Trophoblast cell (in vitro differentiated cells and primary cell): ENCODE data around the gene MTMR6.
A peak's percentile ranks its signal among the peaks of the same experiment; 100 is the strongest.

ENCODE experiments used
- DNase-seq, 2 donors: peaks; one replicate each; pipeline ENCODE4 v3.0.0-alpha.2; 2016
- H2AFZ ChIP-seq: 2 replicates; pipeline ENCODE4 v1.6.1; 2013; ENCODE audit warnings: low read length, moderate library complexity, mild to moderate bottlenecking; ENCODE audit not compliant: insufficient read depth, poor library complexity
- H2AK5ac ChIP-seq: 2 replicates; pipeline ENCODE4 v1.6.1; 2013; ENCODE audit warnings: mild to moderate bottlenecking, low read length
- H2BK120ac ChIP-seq: 2 replicates; pipeline ENCODE4 v1.6.1; 2013; ENCODE audit warnings: low read length, mild to moderate bottlenecking, moderate library complexity; ENCODE audit not compliant: insufficient read depth, poor library complexity
- H2BK12ac ChIP-seq: 2 replicates; pipeline ENCODE4 v1.6.1; 2013; ENCODE audit warnings: mild to moderate bottlenecking, low read length, moderate library complexity
- H2BK5ac ChIP-seq: 2 replicates; pipeline ENCODE4 v1.6.1; 2013; ENCODE audit warnings: low read length, low read depth, moderate library complexity, mild to moderate bottlenecking; ENCODE audit not compliant: poor library complexity
- H3K14ac ChIP-seq: 2 replicates; pipeline ENCODE4 v1.6.1; 2013; ENCODE audit warnings: mild to moderate bottlenecking, low read length
- H3K18ac ChIP-seq: 2 replicates; pipeline ENCODE4 v1.6.1; 2013; ENCODE audit warnings: mild to moderate bottlenecking, low read length
- H3K23ac ChIP-seq: 2 replicates; pipeline ENCODE4 v1.6.1; 2013; ENCODE audit warnings: low read length
- H3K27ac ChIP-seq: 2 replicates; pipeline ENCODE4 v1.5.1; 2013; ENCODE audit warnings: low read depth, mild to moderate bottlenecking, inconsistent platforms, low read length, moderate library complexity
- H3K27me3 ChIP-seq: 2 replicates; pipeline ENCODE4 v1.6.1; 2013; ENCODE audit warnings: inconsistent platforms, mild to moderate bottlenecking, low read length, moderate library complexity; ENCODE audit not compliant: insufficient read depth
- H3K36me3 ChIP-seq, 2 experiments: 1 replicate in 1 of 2; 2 replicates in 1 of 2; pipeline ENCODE4 v1.6.1; 2013; ENCODE audit warnings: low read length in 2 of 2, mild to moderate bottlenecking in 2 of 2, moderate library complexity in 1 of 2; ENCODE audit not compliant: insufficient read depth in 2 of 2, control insufficient read depth in 1 of 2
- H3K4ac ChIP-seq: 2 replicates; pipeline ENCODE4 v1.6.1; 2013; ENCODE audit warnings: low read depth, mild to moderate bottlenecking, low read length, moderate library complexity
- H3K4me1 ChIP-seq, 2 experiments: 1 replicate in 1 of 2; 2 replicates in 1 of 2; pipeline ENCODE4 v1.6.1; 2013; ENCODE audit warnings: low read length in 2 of 2, mild to moderate bottlenecking in 2 of 2, moderate library complexity in 1 of 2; ENCODE audit not compliant: insufficient read depth in 2 of 2, control insufficient read depth in 1 of 2
- H3K4me2 ChIP-seq: 2 replicates; pipeline ENCODE4 v1.6.1; 2013; ENCODE audit warnings: inconsistent platforms, mild to moderate bottlenecking, low read length, moderate library complexity
- H3K4me3 ChIP-seq: 2 replicates; pipeline ENCODE4 v1.5.1; 2013; ENCODE audit warnings: mild to moderate bottlenecking, low read depth, low read length, inconsistent platforms
- H3K79me1 ChIP-seq: one replicate; pipeline ENCODE4 v1.6.1; 2013; ENCODE audit warnings: low read length
- H3K79me2 ChIP-seq: 2 replicates; pipeline ENCODE4 v1.6.1; 2013; ENCODE audit warnings: low read length, mild to moderate bottlenecking; ENCODE audit not compliant: control insufficient read depth, insufficient read depth, poor library complexity
- H3K9ac ChIP-seq: 2 replicates; pipeline ENCODE4 v1.6.1; 2013; ENCODE audit warnings: mild to moderate bottlenecking, low read length
- H3K9me3 ChIP-seq: 2 replicates; pipeline ENCODE4 v1.6.1; 2013; ENCODE audit warnings: low read depth, mild to moderate bottlenecking, control low read depth, inconsistent platforms, low read length; ENCODE audit not compliant: insufficient read depth
- H4K12ac ChIP-seq: 2 replicates; pipeline ENCODE4 v1.6.1; 2013; ENCODE audit warnings: low read depth, mild to moderate bottlenecking, low read length, moderate library complexity
- H4K8ac ChIP-seq: 2 replicates; pipeline ENCODE4 v1.6.1; 2013; ENCODE audit warnings: low read depth, mild to moderate bottlenecking, low read length, moderate library complexity
- H4K91ac ChIP-seq: one replicate; pipeline ENCODE4 v1.6.1; 2013; ENCODE audit warnings: low read depth, mild to moderate bottlenecking, low read length, moderate library complexity
- WGBS: extraction: QIAGEN DNeasy Blood & Tissue Kit; methylation state at CpG from one replicate; pipeline ENCODE4 v1.1.7; 2013; ENCODE audit warnings: missing lambda C conversion rate; ENCODE audit not compliant: insufficient read length, insufficient coverage; ENCODE audit errors: extremely low coverage; 5-methylcytosine and 5-hydroxymethylcytosine counted together

Gene MTMR6

GRCh38 chr13:25233861-25234260, 53.4 kb downstream of the MTMR6 start:
- no peak overlapping the region for H2AK5ac ChIP-seq
- peaks cover 0 to 2% of the 10 kb centered on the region in 2 experiments for H3K4me1 ChIP-seq
- H4K91ac ChIP-seq, result no peak overlapping the region
- H2BK5ac ChIP-seq, result no peak overlapping the region
- no peak overlapping the region for H2AFZ ChIP-seq
- no peak for DNase-seq
- H3K14ac ChIP-seq, result no peak overlapping the region
- no peak overlapping the region for H3K18ac ChIP-seq
- H3K4ac ChIP-seq, result no peak overlapping the region
- no peak overlapping the region for H3K4me3 ChIP-seq
- no peak overlapping the region for H3K23ac ChIP-seq
- H2BK120ac ChIP-seq, result no peak overlapping the region
- no peak overlapping the region for H4K8ac ChIP-seq
- H4K12ac ChIP-seq, result no peak overlapping the region
- no peaks in the 10 kb centered on the region for H3K79me2 ChIP-seq
- no peak overlapping the region for H2BK12ac ChIP-seq
- no peaks in the 10 kb centered on the region for H3K79me1 ChIP-seq
- no peaks in the 10 kb centered on the region for H3K9me3 ChIP-seq
- no peaks in the 10 kb centered on the region for H3K36me3 ChIP-seq
- no peak overlapping the region for H3K4me2 ChIP-seq
- H3K27ac ChIP-seq, result no peak overlapping the region
- H3K9ac ChIP-seq, result no peak overlapping the region
- no peaks in the 10 kb centered on the region for H3K27me3 ChIP-seq
- no CpG with 5 or more reads among the region's 1 CpG for WGBS

- Histone ChIP-seq H3K4me1 (peaks cover 0 to 2% of the 10 kb centered on the region in 2 experiments), H3K4ac (no peak overlapping the region), H3K9ac (no peak overlapping the region), H2BK12ac (no peak overlapping the region), H3K79me2 (no peaks in the 10 kb centered on the region), H3K4me3 (no peak overlapping the region), H3K36me3 (no peaks in the 10 kb centered on the region), H2AK5ac (no peak overlapping the region), H2BK5ac (no peak overlapping the region), H3K27ac (no peak overlapping the region), H3K27me3 (no peaks in the 10 kb centered on the region), H3K9me3 (no peaks in the 10 kb centered on the region), H4K91ac (no peak overlapping the region), H2AFZ (no peak overlapping the region), H3K14ac (no peak overlapping the region), H4K8ac (no peak overlapping the region), H3K18ac (no peak overlapping the region), H3K4me2 (no peak overlapping the region), H3K79me1 (no peaks in the 10 kb centered on the region), H4K12ac (no peak overlapping the region), H3K23ac (no peak overlapping the region), H2BK120ac (no peak overlapping the region)
- DNase-seq, result peak in 1 of 2 donors; percentile 64
- WGBS, result no CpG with 5 or more reads among the region's 2 CpGs
Measured at GRCh38 chr13:25232937-25233515, 54.3 kb downstream of the MTMR6 start.

- H2BK12ac ChIP-seq, result no peak overlapping the region
- no peaks in the 10 kb centered on the region for H3K36me3 ChIP-seq
- no peaks in the 10 kb centered on the region for H3K9me3 ChIP-seq
- H2AK5ac ChIP-seq, result no peak overlapping the region
- DNase-seq, result no peak
- no peaks in the 10 kb centered on the region for H3K79me1 ChIP-seq
- no peak overlapping the region for H4K91ac ChIP-seq
- no peak overlapping the region for H3K4ac ChIP-seq
- H4K8ac ChIP-seq, result no peak overlapping the region
- no peak overlapping the region for H2AFZ ChIP-seq
- WGBS, result no CpG with 5 or more reads among the region's 5 CpGs
- no peak overlapping the region for H3K23ac ChIP-seq
- H3K27me3 ChIP-seq, result no peaks in the 10 kb centered on the region
- H2BK5ac ChIP-seq, result no peak overlapping the region
- H2BK120ac ChIP-seq, result no peak overlapping the region
- H3K4me3 ChIP-seq, result no peak overlapping the region
- no peak overlapping the region for H3K18ac ChIP-seq
- H3K27ac ChIP-seq, result no peak overlapping the region
- H3K4me2 ChIP-seq, result no peak overlapping the region
- H4K12ac ChIP-seq, result no peak overlapping the region
- no peaks in the 10 kb centered on the region for H3K79me2 ChIP-seq
- H3K4me1 ChIP-seq, result peaks cover 0 to 2% of the 10 kb centered on the region in 2 experiments
- H3K14ac ChIP-seq, result no peak overlapping the region
- H3K9ac ChIP-seq, result no peak overlapping the region
Measured at GRCh38 chr13:25231517-25231916, 55.8 kb downstream of the MTMR6 start.

GRCh38 chr13:25227690-25228089, 59.6 kb downstream of the MTMR6 start:
- no peak overlapping the region for H3K18ac ChIP-seq
- H3K23ac ChIP-seq, result no peak overlapping the region

More at GRCh38 chr13:25227690-25228089, 59.6 kb downstream of the MTMR6 start:
- Histone ChIP-seq H2BK5ac (no peak overlapping the region), H3K27ac (no peak overlapping the region), H3K27me3 (no peaks in the 10 kb centered on the region), H4K91ac (no peak overlapping the region), H3K36me3 (no peaks in the 10 kb centered on the region), H3K79me2 (no peaks in the 10 kb centered on the region), H4K12ac (no peak overlapping the region), H3K14ac (no peak overlapping the region), H3K9me3 (no peaks in the 10 kb centered on the region), H3K4me3 (no peak overlapping the region), H2AK5ac (no peak overlapping the region), H2AFZ (no peak overlapping the region), H3K79me1 (no peaks in the 10 kb centered on the region), H2BK12ac (no peak overlapping the region), H3K4me1 (peaks cover 0 to 2% of the 10 kb centered on the region in 2 experiments), H2BK120ac (no peak overlapping the region), H3K4me2 (no peak overlapping the region), H3K4ac (no peak overlapping the region), H3K9ac (no peak overlapping the region), H4K8ac (no peak overlapping the region)
- DNase-seq, result no peak
- 100% methylated on average over 2 of the region's 15 CpGs for WGBS
